ENCODE measurements around the gene MEF2D.

GRCh38 chr1:156471496-156472490 is 28.8 kb downstream of the MEF2D start:
- TF ChIP-seq POLR2A (IDR thresholded peaks at IDR 0.05; ENCODE audit: low read depth, low read length), result no peak; the same call in 1 of the 2 replicates
- TF ChIP-seq POLR2AphosphoS5 (IDR thresholded peaks at IDR 0.05; ENCODE audit: low read depth, low read length), result no peak
- no peak for TF ChIP-seq TAF1 (IDR thresholded peaks at IDR 0.05; ENCODE audit: borderline replicate concordance, low read depth, low read length)

All from GM12892 (cell line).